Transverse colon (tissue), 4 donors: ENCODE measurements around the gene MAPK4. TPM values are rescaled to one million over a fixed set of nuclear protein-coding genes. Genes with fewer than 3 reads are reported as not detected.
"Not testable (repeated sequence)": the region's sequence is repeated elsewhere in the genome, so short reads cannot be mapped to it uniquely, and the experiment has no call there.

Experiments
- DNase-seq: peaks from one replicate; pipeline ENCODE4 v3.0.0-alpha.2; 2019
- H3K27ac ChIP-seq, 4 donors: fragments of 200-600 bp; sonication (generic); 2 replicates each; pipeline ENCODE4 v1.5.1; 2016 to 2018; ENCODE audit warnings: inconsistent platforms in 4 of 4
- H3K27me3 ChIP-seq: fragments of 200-600 bp; sonication (generic); 2 replicates; pipeline ENCODE4 v1.5.1; 2017; ENCODE audit warnings: inconsistent platforms
- H3K36me3 ChIP-seq, 4 donors: fragments of 200-600 bp; sonication (generic); 2 replicates each; pipeline ENCODE4 v1.5.1; 2017 to 2019; ENCODE audit warnings: inconsistent platforms in 4 of 4
- H3K4me1 ChIP-seq, 4 donors: fragments of 200-600 bp; sonication (generic); 2 replicates each; pipeline ENCODE4 v1.5.1; 2017 to 2020; ENCODE audit warnings: inconsistent platforms in 4 of 4
- H3K4me3 ChIP-seq, 4 donors: fragments of 200-600 bp; sonication (generic); 1 replicate in 1 of 4; 2 replicates in 3 of 4; pipeline versions ENCODE4 v1.5.1 to v1.6.1; 2017 to 2019; ENCODE audit warnings: inconsistent platforms in 4 of 4
- H3K9me3 ChIP-seq, 2 donors: fragments of 200-600 bp; sonication (generic); 2 replicates each; pipeline ENCODE4 v1.5.1; 2017 to 2019; ENCODE audit warnings: inconsistent platforms in 2 of 2
- EP300 ChIP-seq: sonication (generic); formaldehyde crosslinking; IDR thresholded peaks from one replicate; pipeline ENCODE4 v1.6.1; 2017; ENCODE audit warnings: antibody characterized with exemption, low read depth
- POLR2A ChIP-seq: fragments of 450-650 bp; IDR thresholded peaks from one replicate; pipeline ENCODE4 v1.6.1; 2016; ENCODE audit warnings: antibody characterized with exemption, mild to moderate bottlenecking, moderate library complexity
- POLR2AphosphoS5 ChIP-seq, 3 donors: sonication (generic); formaldehyde crosslinking; IDR thresholded peaks; one replicate each; pipeline ENCODE4 v1.6.1; 2016; ENCODE audit warnings: antibody characterized with exemption in 3 of 3
- WGBS, 2 donors: methylation state at CpG; one replicate each; pipeline ENCODE4 v1.1.5; 2018; ENCODE audit warnings: low coverage in 1 of 2; 5-methylcytosine and 5-hydroxymethylcytosine counted together
- in situ Hi-C, 4 donors: fragments of 200-750 bp; cut with MboI; loops; one replicate each; pipeline versions ENCODE4 v1.15.0 to v1.15.1; 2017; ENCODE audit warnings: low sequenced_read_pairs in 3 of 4, low pct_ligation_motif_present in 1 of 4, low pct_unique_long_range_greater_than_20kb in 1 of 4
- intact Hi-C: fragments of 100-400 bp; cut with DNase I; formaldehyde crosslinking; loops from one replicate; pipeline ENCODE4 v1.15.1; 2023; ENCODE audit warnings: low total_unique reads
- total RNA-seq, 4 donors: library from RNA; depleted of rRNA; stranded (reverse); fragments of >200 nt; gene quantifications; one replicate each; pipeline ENCODE4 v1.1.0, GENCODE V29; 2016
- TF ChIP-seq, protein P1 (sequence below), 5 experiments: fragments of 200-600 bp in 3 of 5; fragments of 450-650 bp in 2 of 5; sonication (generic) in 3 of 5; IDR thresholded peaks; 1 replicate in 2 of 5; 2 replicates in 3 of 5; pipeline ENCODE4 v1.5.1; 2016 to 2017; ENCODE audit warnings: antibody characterized with exemption in 5 of 5, inconsistent platforms in 3 of 5, mild to moderate bottlenecking in 2 of 5, moderate library complexity in 1 of 5

MAPK4 gene
- total RNA-seq, 4 donors from 2014 or later = 1.6 to 20.1 (median 5.7) TPM

GRCh38 chr18:50560681-50561629 lies 1.1 kb downstream of the MAPK4 start:
- in situ Hi-C loops = loop anchor here in 1 of 4 donors (25.0 kb wide), 1 partner anchor 101 kb away; no protein-coding TSS in a partner anchor
- H3K36me3 ChIP-seq = no peaks in the 10 kb centered on the region
- H3K4me1 ChIP-seq = peaks cover 12 to 20% (median 15%) of the 10 kb centered on the region in 4 donors
- no peak for DNase-seq
- TF ChIP-seq POLR2AphosphoS5 (IDR thresholded peaks at IDR 0.05) = no peak
- TF ChIP-seq, protein P1, sequence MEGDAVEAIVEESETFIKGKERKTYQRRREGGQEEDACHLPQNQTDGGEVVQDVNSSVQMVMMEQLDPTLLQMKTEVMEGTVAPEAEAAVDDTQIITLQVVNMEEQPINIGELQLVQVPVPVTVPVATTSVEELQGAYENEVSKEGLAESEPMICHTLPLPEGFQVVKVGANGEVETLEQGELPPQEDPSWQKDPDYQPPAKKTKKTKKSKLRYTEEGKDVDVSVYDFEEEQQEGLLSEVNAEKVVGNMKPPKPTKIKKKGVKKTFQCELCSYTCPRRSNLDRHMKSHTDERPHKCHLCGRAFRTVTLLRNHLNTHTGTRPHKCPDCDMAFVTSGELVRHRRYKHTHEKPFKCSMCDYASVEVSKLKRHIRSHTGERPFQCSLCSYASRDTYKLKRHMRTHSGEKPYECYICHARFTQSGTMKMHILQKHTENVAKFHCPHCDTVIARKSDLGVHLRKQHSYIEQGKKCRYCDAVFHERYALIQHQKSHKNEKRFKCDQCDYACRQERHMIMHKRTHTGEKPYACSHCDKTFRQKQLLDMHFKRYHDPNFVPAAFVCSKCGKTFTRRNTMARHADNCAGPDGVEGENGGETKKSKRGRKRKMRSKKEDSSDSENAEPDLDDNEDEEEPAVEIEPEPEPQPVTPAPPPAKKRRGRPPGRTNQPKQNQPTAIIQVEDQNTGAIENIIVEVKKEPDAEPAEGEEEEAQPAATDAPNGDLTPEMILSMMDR (IDR thresholded peaks at IDR 0.05) = no peak
- no peak for TF ChIP-seq EP300
- no peak for TF ChIP-seq POLR2A
- peak overlapping the region; percentile 31 to 82 (median 59) for H3K4me3 ChIP-seq
- intact Hi-C loops = loop anchor here (2.0 kb wide), 1 partner anchor 52 kb away; no protein-coding TSS in a partner anchor
- peak overlapping the region in 3 of 4 donors; percentile 57 to 69 (median 61) for H3K27ac ChIP-seq
- H3K27me3 ChIP-seq = peaks cover 61% of the 10 kb centered on the region
- H3K9me3 ChIP-seq = no peaks in the 10 kb centered on the region
- WGBS, 2 donors = 8 to 32% methylated on average over 5 to 46 of the region's 49 CpGs

DNA sequence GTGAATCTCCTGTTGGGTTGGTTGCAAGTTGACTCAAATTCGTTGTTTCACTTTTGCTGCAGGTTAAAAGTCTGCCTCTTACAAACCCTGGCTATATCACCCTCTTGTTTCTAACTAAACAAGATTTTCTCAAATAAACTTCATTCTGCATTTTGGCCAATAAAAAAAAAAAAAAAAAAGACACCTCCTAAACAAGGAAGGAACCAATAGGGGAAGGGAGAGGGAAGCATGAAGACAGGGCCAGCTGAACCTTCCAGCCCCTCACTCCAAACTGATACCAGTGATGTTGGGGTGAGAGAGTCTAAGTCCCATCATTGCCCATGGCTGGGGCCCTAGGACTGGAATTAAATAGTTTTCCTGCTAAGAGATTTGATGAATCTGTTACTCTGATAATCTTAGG lies 2.4 kb downstream of the MAPK4 start:
- intact Hi-C loops = not testable (repeated sequence)
- 17 to 63% methylated on average over 1 of the region's 1 CpG for WGBS, 2 donors
- in situ Hi-C loops = loop anchor here in 1 of 4 donors (25.0 kb wide), 1 partner anchor 100 kb away; no protein-coding TSS in a partner anchor

GRCh38 chr18:50562686-50563085 lies 2.8 kb downstream of the MAPK4 start:
- no peaks in the 10 kb centered on the region for H3K36me3 ChIP-seq
- peaks cover 12 to 20% (median 15%) of the 10 kb centered on the region in 4 donors for H3K4me1 ChIP-seq
- H3K27me3 ChIP-seq = peaks cover 54% of the 10 kb centered on the region
- intact Hi-C loops (no loop called here), in situ Hi-C loops (loop anchor here in 1 of 4 donors (25.0 kb wide), 1 partner anchor 100 kb away; no protein-coding TSS in a partner anchor)
- no peak for DNase-seq
- TF ChIP-seq POLR2A (no peak), POLR2AphosphoS5 (IDR thresholded peaks at IDR 0.05) (no peak), EP300 (no peak)
- TF ChIP-seq, protein P1 (IDR thresholded peaks at IDR 0.05) = no peak
- 73 to 89% methylated on average over 3 of the region's 3 CpGs for WGBS, 2 donors
- no peaks in the 10 kb centered on the region for H3K9me3 ChIP-seq
- H3K27ac ChIP-seq = no peak overlapping the region
- H3K4me3 ChIP-seq = no peak overlapping the region

More for the DNA sequence above, 2.4 kb downstream of the MAPK4 start:
- H3K27ac ChIP-seq, DNase-seq, H3K9me3 ChIP-seq, H3K4me3 ChIP-seq, H3K36me3 ChIP-seq: not testable (repeated sequence)
- Histone ChIP-seq H3K27me3 (peaks cover 59% of the 10 kb centered on the region), H3K4me1 (peaks cover 12 to 20% (median 15%) of the 10 kb centered on the region in 4 donors)

GRCh38 chr18:50563376-50563775 lies 3.5 kb downstream of the MAPK4 start:
- in situ Hi-C loops (loop anchor here in 1 of 4 donors (25.0 kb wide), 1 partner anchor 99 kb away; no protein-coding TSS in a partner anchor), intact Hi-C loops (no loop called here)
- peaks cover 12 to 20% (median 15%) of the 10 kb centered on the region in 4 donors for H3K4me1 ChIP-seq
- no peak overlapping the region for H3K27ac ChIP-seq
- no peaks in the 10 kb centered on the region for H3K36me3 ChIP-seq
- TF ChIP-seq POLR2AphosphoS5 (IDR thresholded peaks at IDR 0.05) = no peak
- peaks cover 55% of the 10 kb centered on the region for H3K27me3 ChIP-seq
- DNase-seq = no peak
- 60 to 73% methylated on average over 1 to 3 of the region's 3 CpGs for WGBS, 2 donors
- H3K9me3 ChIP-seq = no peaks in the 10 kb centered on the region
- no peak overlapping the region for H3K4me3 ChIP-seq

GRCh38 chr18:50569930-50570329 lies 10.0 kb downstream of the MAPK4 start:
- TF ChIP-seq POLR2A (no peak), POLR2AphosphoS5 (IDR thresholded peaks at IDR 0.05) (no peak), EP300 (no peak)
- TF ChIP-seq, protein P1 (IDR thresholded peaks at IDR 0.05) = no peak
- in situ Hi-C loops (loop anchor here in 1 of 4 donors (25.0 kb wide), 1 partner anchor 92 kb away; no protein-coding TSS in a partner anchor), intact Hi-C loops (no loop called here)
- Histone ChIP-seq H3K9me3 (no peaks in the 10 kb centered on the region), H3K36me3 (no peaks in the 10 kb centered on the region), H3K27ac (no peak overlapping the region), H3K4me3 (no peak overlapping the region), H3K4me1 (no peaks in the 10 kb centered on the region), H3K27me3 (peaks cover 19% of the 10 kb centered on the region)
- no peak for DNase-seq
